ENCODE measurements around the gene NVL. TPM values are rescaled to one million over a fixed set of nuclear protein-coding genes. Genes with fewer than 3 reads are reported as not detected.
A peak's percentile ranks its signal among the peaks of the same experiment; 100 is the strongest.

Gene NVL
- total RNA-seq, 1 experiment from 2014 or later = 21.9 TPM

DNA sequence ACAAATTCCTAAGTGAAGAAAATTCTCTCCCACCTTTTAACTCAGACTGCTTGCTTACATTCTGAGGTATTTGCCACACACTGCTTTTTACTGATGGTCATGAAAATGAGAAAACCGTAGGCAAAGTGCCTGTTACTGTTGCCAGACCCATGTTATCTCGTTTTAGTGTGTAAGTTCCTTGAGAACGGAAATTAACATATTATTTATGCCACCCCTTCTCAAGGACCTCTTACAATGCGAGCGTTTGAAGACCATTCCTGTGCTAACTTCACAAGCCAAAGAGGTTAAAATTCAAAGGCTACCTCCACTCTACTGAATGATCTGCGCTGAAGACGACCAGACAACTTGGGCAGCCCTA lies 509 bp downstream of the NVL start:
- no peaks in the 10 kb centered on the region for H4K20me1 ChIP-seq (ENCODE audit: insufficient read depth)
- ChIA-PET POLR2A (no interaction called here), RAD21 (ENCODE audit: low non-redundant PET in 1 of 2, low total read pairs in 2 of 2, uncharacterized antibody in 2 of 2, unreplicated experiment in 2 of 2) (interaction anchor here in 1 of 2 experiments (0.7 kb wide), 1 partner anchor 146 kb away, joined by 3 read pairs; the partner anchor contains the start of gene DEGS1), CTCF (interaction anchor here (1.2 to 1.4 kb wide), 2 partner anchors 213 to 214 kb away, joined by 3 to 15 read pairs; no protein-coding TSS in a partner anchor)
- no peaks in the 10 kb centered on the region; a peak in 1 of 4 replicates for H3K36me3 ChIP-seq (ENCODE audit: control insufficient read depth in 1 of 2, insufficient read depth in 2 of 2, low read length in 2 of 2)
- H3K27ac ChIP-seq (ENCODE audit: low read depth, low read length) = peak overlapping the region; percentile 82
- H3K9me3 ChIP-seq (ENCODE audit: control insufficient read depth in 1 of 2, insufficient read depth in 1 of 2, low read depth in 1 of 2, low read length in 2 of 2) = no peaks in the 10 kb centered on the region
- ATAC-seq = no peak
- H3K4me1 ChIP-seq (ENCODE audit: control insufficient read depth in 1 of 2, insufficient read depth in 2 of 2, low read length in 2 of 2) = peaks cover 12 to 16% of the 10 kb centered on the region in 2 experiments
- peak overlapping the region; percentile 84 for H3K9ac ChIP-seq (ENCODE audit: low read length)
- H3K9me2 ChIP-seq (ENCODE audit: insufficient read depth) = no peaks in the 10 kb centered on the region
- H3K79me2 ChIP-seq (ENCODE audit: insufficient read depth, low read length) = peaks cover 50% of the 10 kb centered on the region
- peak overlapping the region; percentile 92 for H3K4me2 ChIP-seq (ENCODE audit: low read length)
- H2AFZ ChIP-seq (ENCODE audit: low read depth, low read length, poor library complexity, severe bottlenecking) = peak overlapping the region; percentile 97
- no peak for DNase-seq (ENCODE audit: low read depth, low spot score)
- intact Hi-C loops (cut with micrococcal nuclease) = no loop called here
- no peaks in the 10 kb centered on the region for H3K27me3 ChIP-seq (ENCODE audit: insufficient read depth, low read length)
- TF ChIP-seq ZBTB33 (IDR thresholded peaks at IDR 0.05; ENCODE audit: extremely low read depth, insufficient replicate concordance, low read length) (no peak), EZH2phosphoT487 (IDR thresholded peaks at IDR 0.05; ENCODE audit: borderline replicate concordance) (no peak), ZFX (IDR thresholded peaks at IDR 0.05) (no peak), JUND (IDR thresholded peaks at IDR 0.05) (no peak), EZH2 (IDR thresholded peaks at IDR 0.05) (no peak), SIN3A (IDR thresholded peaks at IDR 0.05; ENCODE audit: low read depth) (no peak)
- peak overlapping the region; percentile 93 to 99 for H3K4me3 ChIP-seq (replicated peaks in 1 of 2; ENCODE audit: low read depth in 1 of 2, low read length in 2 of 2)
- TSS peak; percentile 67 for BruUV-seq (replicated peaks)

DNA sequence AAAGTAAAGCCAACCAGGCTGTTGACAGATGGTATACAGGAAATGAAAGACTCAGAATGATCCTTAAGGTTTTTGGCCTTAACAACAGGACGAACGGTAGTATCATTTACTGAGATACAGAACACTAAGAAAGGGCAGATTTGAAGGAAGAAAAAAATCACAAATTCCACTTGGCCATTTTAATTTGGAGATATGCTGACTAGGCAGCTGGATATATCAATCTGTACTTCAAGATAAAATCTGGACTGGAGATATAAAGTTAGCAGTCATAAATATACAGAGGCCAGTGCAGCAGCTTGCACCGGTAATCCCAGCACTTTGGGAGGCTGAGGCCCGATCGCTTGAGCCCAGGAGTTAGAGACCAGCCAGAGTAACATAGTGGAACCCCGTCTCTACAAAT lies 1.3 kb downstream of the NVL start:
- H2AFZ ChIP-seq (ENCODE audit: low read depth, low read length, poor library complexity, severe bottlenecking) = no peak overlapping the region
- no peaks in the 10 kb centered on the region for H3K9me2 ChIP-seq (ENCODE audit: insufficient read depth)
- POLR2A ChIA-PET = no interaction called here
- DNase-seq (ENCODE audit: low read depth, low spot score) (no peak), ATAC-seq (no peak)
- H3K36me3 ChIP-seq (ENCODE audit: control insufficient read depth in 1 of 2, insufficient read depth in 2 of 2, low read length in 2 of 2) = no peaks in the 10 kb centered on the region; a peak in 1 of 4 replicates
- peaks cover 12 to 16% of the 10 kb centered on the region in 2 experiments for H3K4me1 ChIP-seq (ENCODE audit: control insufficient read depth in 1 of 2, insufficient read depth in 2 of 2, low read length in 2 of 2)
- no peaks in the 10 kb centered on the region for H3K27me3 ChIP-seq (ENCODE audit: insufficient read depth, low read length)
- H3K9ac ChIP-seq (ENCODE audit: low read length) = no peak overlapping the region
- H3K4me3 ChIP-seq (replicated peaks in 1 of 2; ENCODE audit: low read depth in 1 of 2, low read length in 2 of 2) = peak overlapping the region; percentile 93 to 99; a peak in 3 of 4 replicates
- CTCF ChIA-PET = interaction anchor here (1.2 kb wide), 1 partner anchor 212 kb away, joined by 3 read pairs; no protein-coding TSS in a partner anchor
- H3K9me3 ChIP-seq (ENCODE audit: control insufficient read depth in 1 of 2, insufficient read depth in 1 of 2, low read depth in 1 of 2, low read length in 2 of 2) = no peaks in the 10 kb centered on the region
- RAD21 ChIA-PET (ENCODE audit: low non-redundant PET in 1 of 2, low total read pairs in 2 of 2, uncharacterized antibody in 2 of 2, unreplicated experiment in 2 of 2) = no interaction called here
- peak overlapping the region; percentile 92 for H3K4me2 ChIP-seq (ENCODE audit: low read length)
- no peaks in the 10 kb centered on the region for H4K20me1 ChIP-seq (ENCODE audit: insufficient read depth)
- no peak overlapping the region for H3K27ac ChIP-seq (ENCODE audit: low read depth, low read length)
- intact Hi-C loops (cut with micrococcal nuclease) = no loop called here
- BruUV-seq (replicated peaks) = no TSS peak
- H3K79me2 ChIP-seq (ENCODE audit: insufficient read depth, low read length) = peaks cover 57% of the 10 kb centered on the region
- TF ChIP-seq EZH2phosphoT487 (IDR thresholded peaks at IDR 0.05; ENCODE audit: borderline replicate concordance) = no peak
- no peak for TF ChIP-seq CEBPB (IDR thresholded peaks at IDR 0.05; ENCODE audit: low read depth)
- no peak for TF ChIP-seq YY1 (IDR thresholded peaks at IDR 0.05; ENCODE audit: extremely low read depth, insufficient replicate concordance, low read depth, low read length)
- TF ChIP-seq ZNF274 (IDR thresholded peaks at IDR 0.05; ENCODE audit: low read depth, low read length) = no peak
- TF ChIP-seq TCF7L2 (IDR thresholded peaks at IDR 0.05; ENCODE audit: borderline replicate concordance, extremely low read depth, insufficient read depth, insufficient read length) = no peak
- no peak for TF ChIP-seq ZBTB33 (IDR thresholded peaks at IDR 0.05; ENCODE audit: extremely low read depth, insufficient replicate concordance, low read length)
- TF ChIP-seq POLR2AphosphoS5 (IDR thresholded peaks at IDR 0.05; ENCODE audit: low read depth, low read length) = no peak
- no peak for TF ChIP-seq SIN3A (IDR thresholded peaks at IDR 0.05; ENCODE audit: low read depth)
- no peak for TF ChIP-seq SRF (IDR thresholded peaks at IDR 0.05; ENCODE audit: low read depth)
- TF ChIP-seq, protein P1, sequence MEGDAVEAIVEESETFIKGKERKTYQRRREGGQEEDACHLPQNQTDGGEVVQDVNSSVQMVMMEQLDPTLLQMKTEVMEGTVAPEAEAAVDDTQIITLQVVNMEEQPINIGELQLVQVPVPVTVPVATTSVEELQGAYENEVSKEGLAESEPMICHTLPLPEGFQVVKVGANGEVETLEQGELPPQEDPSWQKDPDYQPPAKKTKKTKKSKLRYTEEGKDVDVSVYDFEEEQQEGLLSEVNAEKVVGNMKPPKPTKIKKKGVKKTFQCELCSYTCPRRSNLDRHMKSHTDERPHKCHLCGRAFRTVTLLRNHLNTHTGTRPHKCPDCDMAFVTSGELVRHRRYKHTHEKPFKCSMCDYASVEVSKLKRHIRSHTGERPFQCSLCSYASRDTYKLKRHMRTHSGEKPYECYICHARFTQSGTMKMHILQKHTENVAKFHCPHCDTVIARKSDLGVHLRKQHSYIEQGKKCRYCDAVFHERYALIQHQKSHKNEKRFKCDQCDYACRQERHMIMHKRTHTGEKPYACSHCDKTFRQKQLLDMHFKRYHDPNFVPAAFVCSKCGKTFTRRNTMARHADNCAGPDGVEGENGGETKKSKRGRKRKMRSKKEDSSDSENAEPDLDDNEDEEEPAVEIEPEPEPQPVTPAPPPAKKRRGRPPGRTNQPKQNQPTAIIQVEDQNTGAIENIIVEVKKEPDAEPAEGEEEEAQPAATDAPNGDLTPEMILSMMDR (IDR thresholded peaks at IDR 0.05 in 2 of 3, conservative IDR thresholded peaks at IDR 0.05 in 1 of 3; ENCODE audit: borderline replicate concordance in 1 of 3, insufficient read depth in 1 of 3, low read depth in 2 of 3, low read length in 2 of 3) = no peak

Measured in HCT116 (cell line).